Fibroblast of lung (primary cell): ENCODE data around the gene ARMC2.

ENCODE experiments used
- CTCF ChIP-seq, 2 donors: IDR thresholded peaks in 1 of 2; conservative IDR thresholded peaks in 1 of 2; 1 replicate in 1 of 2; 2 replicates in 1 of 2; pipeline ENCODE4 v1.5.1; 2011 to 2012; ENCODE audit warnings: low read length in 2 of 2, control low read depth in 1 of 2, inconsistent platforms in 1 of 2, low read depth in 1 of 2, mild to moderate bottlenecking in 1 of 2
- EZH2 ChIP-seq: IDR thresholded peaks from 2 replicates; pipeline ENCODE4 v1.5.1; 2012; ENCODE audit warnings: low read length, control low read depth, mild to moderate bottlenecking; ENCODE audit errors: missing control alignments

DNA sequence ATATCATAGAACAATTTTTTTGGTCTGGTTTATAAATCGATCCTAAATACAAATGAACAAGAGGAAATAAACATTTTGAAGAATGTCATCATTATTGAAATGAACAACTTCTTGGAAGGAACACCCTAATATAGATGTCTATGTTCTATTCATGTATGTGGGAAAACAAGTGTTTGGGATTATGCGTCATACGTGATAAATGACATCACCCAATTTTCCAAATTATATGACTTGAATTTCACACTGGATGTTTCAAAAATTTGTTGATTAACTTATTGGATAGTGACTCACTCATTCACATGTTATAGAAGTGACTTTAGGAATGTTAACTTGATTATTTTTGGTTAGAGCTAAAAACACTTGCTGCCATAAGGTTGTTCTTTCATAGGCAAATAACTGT lies 18.6 kb downstream of the ARMC2 start:
- TF ChIP-seq CTCF (conservative IDR thresholded peaks at IDR 0.05 in 1 of 2, IDR thresholded peaks at IDR 0.05 in 1 of 2; ENCODE audit: low read depth in 1 of 2, low read length in 2 of 2) = no peak
- TF ChIP-seq EZH2 = no peak
